Endothelial cell of umbilical vein (primary cell): ENCODE results near the gene RNF217. TPM values are rescaled to one million over a fixed set of nuclear protein-coding genes. Genes with fewer than 3 reads are reported as not detected.

ENCODE experiments used
- BruUV-seq: library from RNA; stranded (reverse); fragments of 400-500 nt; replicated peaks from 2 replicates; lab custom pipeline; 2021; lab: Mats Ljungman, UMichigan
- CTCF ChIA-PET: fragments of 300-600, 350-600 bp; sonication (Branson Sonifier 250); formaldehyde crosslinking; loops from one replicate; lab custom pipeline; 2021; ENCODE audit warnings: antibody characterized with exemption, inconsistent platforms; lab: Charles Lee
- POLR2A ChIA-PET: fragments of 300-600, 350-600 bp; sonication (Branson Sonifier 250); formaldehyde crosslinking; loops from one replicate; lab custom pipeline; 2021; ENCODE audit warnings: antibody characterized with exemption, inconsistent platforms; lab: Charles Lee
- DNase-seq: peaks from one replicate; pipeline ENCODE4 v3.0.0-alpha.2; 2011; ENCODE audit warnings: low read depth, low spot score
- FAIRE-seq: peaks from 2 replicates; lab custom pipeline; 2011; peaks lifted over from hg19 to GRCh38; lab: Jason Lieb, UNC
- H2AFZ ChIP-seq: 2 replicates; pipeline ENCODE4 v1.6.0; 2012; ENCODE audit warnings: low read depth, low read length, control low read depth, inconsistent platforms
- H3K27ac ChIP-seq: 2 replicates; pipeline ENCODE4 v1.5.1; 2011; ENCODE audit warnings: low read depth, mild to moderate bottlenecking, control low read depth, low read length, moderate library complexity; ENCODE audit not compliant: insufficient read depth
- H3K27me3 ChIP-seq, 2 experiments: 2 replicates each; pipeline versions ENCODE4 v1.6.0 to v1.6.1; 2011; ENCODE audit warnings: low read length in 2 of 2, mixed read lengths in 1 of 2; ENCODE audit not compliant: control insufficient read depth in 2 of 2, insufficient read depth in 2 of 2
- H3K36me3 ChIP-seq, 2 experiments: 2 replicates in 1 of 2; 3 replicates in 1 of 2; pipeline ENCODE4 v1.5.1; 2011; ENCODE audit warnings: low read length in 2 of 2, mild to moderate bottlenecking in 1 of 2, moderate library complexity in 1 of 2; ENCODE audit not compliant: control insufficient read depth in 2 of 2, insufficient read depth in 2 of 2; ENCODE audit errors: extremely low read depth in 1 of 2
- H3K4me1 ChIP-seq: 3 replicates; pipeline ENCODE4 v1.5.1; 2011; ENCODE audit warnings: mild to moderate bottlenecking, low read length; ENCODE audit not compliant: control insufficient read depth, insufficient read depth; ENCODE audit errors: extremely low read depth
- H3K4me2 ChIP-seq: 2 replicates; pipeline ENCODE4 v1.6.1; 2011; ENCODE audit warnings: low read length, control low read depth, mixed read lengths; ENCODE audit not compliant: insufficient read depth
- H3K4me3 ChIP-seq, 3 experiments: fragments of 200-600 bp in 1 of 3; sonication (generic), shearing (Covaris generic) in 1 of 3; replicated peaks in 1 of 3; 2 replicates each; pipeline ENCODE4 v1.5.1; 2011 to 2016; ENCODE audit warnings: control low read depth in 3 of 3, low read length in 3 of 3, mild to moderate bottlenecking in 2 of 3, inconsistent platforms in 1 of 3, low read depth in 1 of 3, moderate library complexity in 1 of 3; ENCODE audit not compliant: insufficient read depth in 1 of 3
- H3K79me2 ChIP-seq: 2 replicates; pipeline ENCODE4 v1.6.0; 2012; ENCODE audit warnings: low read length, inconsistent platforms; ENCODE audit not compliant: control insufficient read depth, insufficient read depth
- H3K9ac ChIP-seq: replicated peaks from 2 replicates; pipeline ENCODE3; 2011; ENCODE audit warnings: low read length, control low read depth; ENCODE audit not compliant: insufficient read depth; ENCODE audit errors: extremely low read depth
- H3K9me1 ChIP-seq: replicated peaks from 3 replicates; pipeline ENCODE4 v1.6.0; 2011; ENCODE audit warnings: mild to moderate bottlenecking, low read length; ENCODE audit not compliant: control insufficient read depth, insufficient read depth; ENCODE audit errors: extremely low read depth
- H3K9me3 ChIP-seq: replicated peaks from 2 replicates; pipeline ENCODE4 v1.5.1; 2012; ENCODE audit warnings: low read length, inconsistent platforms; ENCODE audit not compliant: control insufficient read depth, insufficient read depth
- H4K20me1 ChIP-seq: replicated peaks from 2 replicates; pipeline ENCODE3; 2011; ENCODE audit warnings: mild to moderate bottlenecking, low read length; ENCODE audit not compliant: control insufficient read depth, insufficient read depth; ENCODE audit errors: extremely low read depth
- EZH2 ChIP-seq: IDR thresholded peaks from 2 replicates; pipeline ENCODE4 v1.6.1; 2012; ENCODE audit warnings: borderline replicate concordance, low read depth, mild to moderate bottlenecking, moderate library complexity, low read length, inconsistent platforms; ENCODE audit not compliant: severe bottlenecking
- FOS ChIP-seq: IDR thresholded peaks from 2 replicates; pipeline ENCODE4 v1.6.1; 2011; ENCODE audit warnings: mild to moderate bottlenecking, low read length, moderate library complexity, borderline replicate concordance; ENCODE audit not compliant: insufficient read depth
- GATA2 ChIP-seq: IDR thresholded peaks from 2 replicates; pipeline ENCODE4 v1.7.0; 2011; ENCODE audit warnings: low read depth, mild to moderate bottlenecking, moderate library complexity, mixed read lengths, low read length; ENCODE audit not compliant: insufficient read length, insufficient read depth
- JUN ChIP-seq: IDR thresholded peaks from 2 replicates; pipeline ENCODE4 v1.6.1; 2011; ENCODE audit warnings: borderline replicate concordance, low read depth; ENCODE audit not compliant: insufficient read length, insufficient read depth
- MYC ChIP-seq: IDR thresholded peaks from one replicate; pipeline ENCODE4 v1.6.1; 2011; ENCODE audit warnings: mild to moderate bottlenecking, low read depth, low read length
- POLR2A ChIP-seq: IDR thresholded peaks from 2 replicates; pipeline ENCODE4 v1.6.1; 2012; ENCODE audit warnings: low read depth, mild to moderate bottlenecking, control low read depth, low read length
- POLR2AphosphoS5 ChIP-seq: IDR thresholded peaks from 2 replicates; pipeline ENCODE4 v1.6.1; 2012; ENCODE audit warnings: low read depth, mild to moderate bottlenecking, control low read depth, low read length, moderate library complexity; ENCODE audit not compliant: insufficient read depth
- dilution Hi-C: fragments of 300-500 bp; cut with MboI; formaldehyde crosslinking; loops from one replicate; pipeline ENCODE4 v1.15.0; 2019; ENCODE audit warnings: low sequenced_read_pairs; ENCODE audit not compliant: extremely low pct_ligation_motif_present
- intact Hi-C: fragments of 100-400 bp; cut with micrococcal nuclease; formaldehyde crosslinking; loops from one replicate; pipeline ENCODE4 v1.10.0; 2022
- polyA plus RNA-seq, 4 experiments: library from polyadenylated mRNA; depleted of rRNA in 3 of 4; stranded (reverse) in 3 of 4; unstranded in 1 of 4; fragments of >200 nt; gene quantifications; 2 replicates each; pipeline versions ENCODE4 v1.2.1 to v1.2.3, GENCODE V29; 2011 to 2012; ENCODE audit warnings: missing spikeins in 1 of 4
- total RNA-seq: library from RNA; stranded (reverse); gene quantifications from 2 replicates; pipeline ENCODE4 v1.2.3, GENCODE V29; 2021
- TF ChIP-seq, protein P1 (sequence below): IDR thresholded peaks from 2 replicates; pipeline ENCODE4 v1.6.1; 2011; ENCODE audit not compliant: insufficient read depth, insufficient read length
- TF ChIP-seq, protein P2 (sequence below), 2 donors: IDR thresholded peaks; 1 replicate in 1 of 2; 2 replicates in 1 of 2; pipeline ENCODE4 v1.5.1; 2011; ENCODE audit warnings: low read length in 2 of 2, mild to moderate bottlenecking in 2 of 2, moderate library complexity in 2 of 2, control low read depth in 1 of 2, inconsistent platforms in 1 of 2, low read depth in 1 of 2; ENCODE audit not compliant: insufficient read depth in 1 of 2; ENCODE audit errors: extremely low read depth in 1 of 2

Gene RNF217
- total and polyA plus RNA-seq, 2 donors (not counting 3 experiments of a cell fraction or from before 2014, with no cell fraction given), result 8.8 to 32.5 TPM

DNA sequence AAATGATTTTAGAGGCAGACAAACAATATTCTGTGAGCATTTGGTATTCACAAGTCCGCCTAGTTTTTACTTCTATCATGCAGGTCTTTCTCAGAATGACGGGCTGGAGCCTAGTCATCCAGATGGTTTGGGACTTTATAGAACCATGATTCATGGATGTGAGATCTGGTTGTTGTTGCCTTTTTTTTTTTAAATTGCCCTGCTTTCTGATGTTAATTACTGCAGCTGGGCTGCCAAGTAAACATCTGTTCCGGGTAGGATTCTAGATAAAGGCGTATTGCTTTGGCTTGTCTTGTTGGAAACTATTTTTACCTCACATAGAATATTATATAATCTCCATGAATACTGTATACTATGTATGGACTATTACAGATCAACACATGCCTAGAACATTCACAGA, 58.1 kb downstream of the RNF217 start:
- intact Hi-C loops, result loop anchor here (5.0 to 10.0 kb wide), 2 partner anchors 77 to 146 kb away; no protein-coding TSS in a partner anchor
- peaks cover 2% of the 10 kb centered on the region for H3K79me2 ChIP-seq
- H3K4me1 ChIP-seq, result peaks cover 11% of the 10 kb centered on the region
- no peaks in the 10 kb centered on the region for H3K36me3 ChIP-seq
- ChIA-PET POLR2A (interaction anchor here (0.6 kb wide), 2 partner anchors 19 to 942 kb away, joined by 4 to 7 read pairs; no protein-coding TSS in a partner anchor), CTCF (interaction anchor here (0.7 kb wide), 1 partner anchor 10 kb away, joined by 3 read pairs; no protein-coding TSS in a partner anchor)
- H2AFZ ChIP-seq, result no peak overlapping the region
- H3K4me3 ChIP-seq, result no peak overlapping the region
- DNase-seq, result no peak
- H3K9me1 ChIP-seq, result no peaks in the 10 kb centered on the region
- TF ChIP-seq FOS, result no peak
- no peak for TF ChIP-seq GATA2
- no peak for TF ChIP-seq JUN
- TF ChIP-seq MYC, result no peak
- no peak for TF ChIP-seq EZH2
- no peak for TF ChIP-seq POLR2AphosphoS5
- TF ChIP-seq, protein P1, sequence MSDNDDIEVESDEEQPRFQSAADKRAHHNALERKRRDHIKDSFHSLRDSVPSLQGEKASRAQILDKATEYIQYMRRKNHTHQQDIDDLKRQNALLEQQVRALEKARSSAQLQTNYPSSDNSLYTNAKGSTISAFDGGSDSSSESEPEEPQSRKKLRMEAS, result no peak
- TF ChIP-seq, protein P2, sequence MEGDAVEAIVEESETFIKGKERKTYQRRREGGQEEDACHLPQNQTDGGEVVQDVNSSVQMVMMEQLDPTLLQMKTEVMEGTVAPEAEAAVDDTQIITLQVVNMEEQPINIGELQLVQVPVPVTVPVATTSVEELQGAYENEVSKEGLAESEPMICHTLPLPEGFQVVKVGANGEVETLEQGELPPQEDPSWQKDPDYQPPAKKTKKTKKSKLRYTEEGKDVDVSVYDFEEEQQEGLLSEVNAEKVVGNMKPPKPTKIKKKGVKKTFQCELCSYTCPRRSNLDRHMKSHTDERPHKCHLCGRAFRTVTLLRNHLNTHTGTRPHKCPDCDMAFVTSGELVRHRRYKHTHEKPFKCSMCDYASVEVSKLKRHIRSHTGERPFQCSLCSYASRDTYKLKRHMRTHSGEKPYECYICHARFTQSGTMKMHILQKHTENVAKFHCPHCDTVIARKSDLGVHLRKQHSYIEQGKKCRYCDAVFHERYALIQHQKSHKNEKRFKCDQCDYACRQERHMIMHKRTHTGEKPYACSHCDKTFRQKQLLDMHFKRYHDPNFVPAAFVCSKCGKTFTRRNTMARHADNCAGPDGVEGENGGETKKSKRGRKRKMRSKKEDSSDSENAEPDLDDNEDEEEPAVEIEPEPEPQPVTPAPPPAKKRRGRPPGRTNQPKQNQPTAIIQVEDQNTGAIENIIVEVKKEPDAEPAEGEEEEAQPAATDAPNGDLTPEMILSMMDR (IDR thresholded peaks at IDR 0.05; ENCODE audit: extremely low read depth in 1 of 2, insufficient read depth in 1 of 2, low read depth in 1 of 2, low read length in 2 of 2), result no peak
- no peak for TF ChIP-seq POLR2A
- no peak for FAIRE-seq
- no peak overlapping the region for H3K27ac ChIP-seq
- BruUV-seq, result no TSS peak
- dilution Hi-C loops, result no loop called here
- H3K27me3 ChIP-seq, result no peaks in the 10 kb centered on the region
- H3K4me2 ChIP-seq, result no peak overlapping the region
- H4K20me1 ChIP-seq, result peaks cover 2% of the 10 kb centered on the region
- no peaks in the 10 kb centered on the region for H3K9me3 ChIP-seq
- no peak overlapping the region for H3K9ac ChIP-seq
